ENCODE data around the gene AHI1.
A peak's percentile ranks its signal among the peaks of the same experiment; 100 is the strongest.

AHI1 gene

DNA sequence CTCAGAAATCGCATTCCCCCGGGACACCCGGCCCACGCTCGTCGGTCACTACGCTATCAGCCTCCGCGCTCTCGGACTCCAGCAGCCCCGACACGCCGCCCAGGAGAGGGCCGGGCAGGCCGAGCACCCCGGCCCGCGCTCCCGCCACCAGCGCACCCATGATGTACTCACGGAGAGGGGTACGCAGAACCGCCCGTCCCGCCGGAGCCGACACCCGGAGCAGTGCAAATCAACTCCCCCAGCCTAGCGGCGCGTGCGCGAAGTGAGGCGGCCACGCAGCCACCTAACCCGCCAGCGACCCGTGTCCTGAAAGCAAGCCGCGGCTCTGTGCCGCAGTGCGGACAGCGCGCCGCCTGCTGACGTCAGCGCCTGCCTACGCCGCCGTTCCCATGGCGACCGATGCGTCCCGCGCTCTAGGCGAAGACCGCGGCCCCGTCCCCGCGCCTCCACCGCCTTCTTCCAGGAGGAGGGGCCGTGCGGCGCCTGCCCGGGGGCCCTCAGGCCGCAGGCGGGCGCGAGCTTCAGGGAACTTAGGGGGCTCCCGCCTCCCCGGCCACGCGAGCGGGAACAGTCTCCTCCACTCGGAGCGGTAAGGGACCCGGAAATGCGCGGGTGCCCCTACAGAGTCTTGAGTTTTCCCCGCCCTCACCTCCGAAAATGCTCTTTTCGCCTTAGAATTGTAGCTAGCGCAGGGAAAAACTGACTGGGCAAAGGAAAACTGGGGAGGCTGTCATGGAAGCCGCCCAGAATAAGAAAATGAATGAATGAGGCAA lies at the start of gene AHI1:
AHI1 (minus strand) TSS at position 329 of the 773 bp plus-strand sequence. CDS start 5,503 bp downstream, outside the sequence.
- peak; percentile 86 for DNase-seq (ENCODE audit: low read depth)

- no peak for DNase-seq (ENCODE audit: low read depth)
Measured at GRCh38 chr6:135546680-135547418, 49.3 kb upstream of the AHI1 start.

DNA sequence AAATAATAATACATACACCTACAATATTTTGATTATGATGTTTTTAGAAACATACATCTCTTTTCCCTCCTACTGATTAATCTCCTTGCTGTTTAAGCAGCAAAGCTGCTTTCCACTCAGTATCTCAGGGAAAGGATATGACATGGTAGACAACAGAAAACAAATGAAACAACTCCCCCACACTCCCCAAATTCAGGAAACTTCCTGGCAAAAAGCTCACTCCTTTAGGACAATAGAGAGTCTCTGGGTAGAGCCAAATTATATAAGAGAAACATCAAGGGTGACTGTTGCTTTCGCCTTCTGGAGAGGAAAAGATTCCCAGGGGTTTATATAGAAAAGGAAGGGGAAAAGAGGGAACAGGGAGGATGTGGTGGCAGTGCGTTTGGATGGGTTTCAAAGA lies 48.7 kb upstream of the AHI1 start:
- no peak for DNase-seq (ENCODE audit: low read depth)

DNA sequence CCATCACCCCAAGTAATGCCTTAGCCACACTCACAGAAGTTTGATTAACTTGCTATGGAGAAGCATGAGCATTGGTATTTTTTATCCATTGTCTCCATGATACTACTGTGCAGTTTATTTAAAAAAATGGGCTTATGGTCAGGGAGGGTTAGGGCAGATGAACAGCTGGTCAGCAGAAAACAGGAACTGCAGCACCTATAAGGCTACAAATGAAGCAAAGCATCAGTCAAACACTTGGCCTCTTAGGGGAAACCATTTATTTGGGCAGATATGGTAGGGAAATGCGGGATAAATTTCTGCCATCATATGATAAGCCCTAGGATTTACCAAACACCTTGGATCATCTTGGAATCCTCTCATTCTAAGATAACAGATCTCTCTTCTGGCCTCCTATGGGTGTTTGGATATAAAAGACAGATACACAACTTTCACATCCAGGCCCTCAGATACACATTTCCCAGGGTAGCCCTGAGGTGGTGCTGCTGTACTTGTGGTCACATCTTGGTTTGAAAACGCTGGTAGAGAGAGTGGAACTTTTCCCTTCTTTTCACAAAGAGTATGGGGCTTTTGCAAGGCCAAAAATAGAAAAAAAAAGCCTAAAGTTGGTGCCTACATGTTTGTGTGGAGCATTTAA lies 42.8 kb upstream of the AHI1 start:
- DNase-seq (ENCODE audit: low read depth) = no peak

DNA sequence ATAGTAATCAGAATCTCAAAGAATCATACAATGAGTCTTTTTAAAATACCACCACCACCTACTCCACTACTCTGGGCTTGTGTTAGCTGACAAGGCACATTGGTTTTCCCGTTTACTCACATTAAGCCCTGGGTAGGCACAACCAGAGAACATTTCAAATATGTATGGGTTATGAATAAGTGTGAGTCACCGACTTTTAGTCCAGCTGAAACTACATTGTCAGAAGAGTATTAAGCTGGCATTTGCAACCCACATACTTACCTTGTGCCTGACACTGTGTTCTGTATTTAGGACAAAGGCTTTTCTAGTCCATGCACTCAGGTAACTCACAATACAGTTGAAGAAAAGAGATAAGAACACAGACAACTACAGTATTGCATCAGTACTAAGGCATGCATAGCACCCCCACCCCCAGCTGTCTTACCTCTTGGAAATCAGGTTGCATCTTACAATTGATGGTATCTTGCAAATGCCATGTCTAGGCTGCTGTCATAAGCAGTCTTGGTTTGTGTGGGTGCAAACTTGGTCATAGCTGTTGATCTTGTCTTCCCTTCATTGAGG lies 40.3 kb upstream of the AHI1 start:
- peak; percentile 6 for DNase-seq (ENCODE audit: low read depth)

GRCh38 chr6:135535989-135536414 lies 38.5 kb upstream of the AHI1 start:
- DNase-seq (ENCODE audit: low read depth) = no peak

DNA sequence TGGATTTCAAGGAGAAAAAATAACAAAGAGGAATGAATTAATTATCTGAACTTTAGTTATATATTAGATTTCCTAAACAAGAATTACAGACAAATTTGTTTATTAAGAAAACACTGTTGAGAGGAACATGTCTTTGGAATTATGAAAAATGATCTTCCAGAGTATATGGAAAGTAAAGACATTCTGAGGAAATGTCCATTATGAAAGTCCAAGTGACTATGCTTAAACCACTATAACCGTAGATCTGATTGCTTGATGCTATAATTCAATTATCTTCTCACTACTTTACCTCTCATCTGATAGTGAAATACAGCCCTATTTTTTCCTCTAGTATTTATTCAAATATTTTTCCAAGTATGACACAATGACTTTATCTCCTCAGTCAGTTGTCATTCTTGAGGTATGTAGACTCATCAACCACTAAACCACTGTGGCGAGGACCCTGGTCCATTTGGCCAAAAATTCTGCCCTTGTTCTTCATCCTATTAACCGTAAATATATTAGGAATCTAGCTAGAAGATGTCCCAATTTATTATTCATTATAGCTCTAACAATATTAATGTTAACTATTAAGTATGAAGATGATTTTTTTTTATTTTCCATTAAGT lies 37.3 kb upstream of the AHI1 start:
- DNase-seq (ENCODE audit: low read depth) = no peak

- DNase-seq (ENCODE audit: low read depth) = no peak
Measured at GRCh38 chr6:135532559-135532958, 35.0 kb upstream of the AHI1 start.

GRCh38 chr6:135531954-135532490 lies 34.5 kb upstream of the AHI1 start:
- DNase-seq (ENCODE audit: low read depth) = no peak

DNA sequence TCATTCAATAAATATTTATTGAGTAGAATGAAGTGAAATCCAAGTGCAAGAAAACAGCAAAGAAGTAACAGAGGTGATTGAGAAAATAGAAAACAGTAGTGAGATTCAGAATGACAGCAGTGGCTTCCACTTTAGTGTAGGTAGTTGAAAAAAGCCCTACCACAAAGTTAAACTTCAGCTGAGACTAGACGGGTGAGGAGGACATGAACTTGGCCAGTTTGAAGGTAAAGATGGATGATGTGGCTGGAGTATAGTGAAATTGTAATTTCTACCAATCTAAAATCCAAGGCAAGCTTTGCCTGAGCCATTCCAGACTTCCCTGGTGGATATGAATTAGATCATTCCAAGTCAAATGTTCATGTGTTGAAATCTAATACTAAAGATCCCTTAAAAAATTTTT lies 32.6 kb upstream of the AHI1 start:
- DNase-seq (ENCODE audit: low read depth) = no peak

- no peak for DNase-seq (ENCODE audit: low read depth)
Measured at GRCh38 chr6:135527960-135528249, 30.4 kb upstream of the AHI1 start.

GRCh38 chr6:135527116-135527959 lies 29.8 kb upstream of the AHI1 start:
- DNase-seq (ENCODE audit: low read depth) = no peak

DNA sequence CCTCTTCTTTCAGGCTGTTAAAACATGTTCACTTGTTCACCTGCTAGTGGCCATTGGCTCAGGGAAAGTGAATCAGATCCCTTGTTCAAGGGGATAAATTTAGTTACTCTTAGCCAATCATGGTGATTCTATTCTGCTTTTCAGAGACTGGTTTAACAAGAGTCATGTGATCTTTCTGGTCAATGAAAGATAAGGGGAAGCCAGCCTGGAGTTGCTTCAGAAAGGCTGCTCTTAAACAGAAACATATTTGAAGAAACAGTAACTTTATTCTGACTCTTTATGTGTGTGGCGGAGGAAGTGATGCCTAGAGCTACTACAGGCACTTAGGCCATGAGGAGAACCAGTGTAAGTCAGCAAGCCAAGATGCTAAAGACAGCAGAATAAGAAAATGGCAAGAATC lies 28.1 kb upstream of the AHI1 start:
- DNase-seq (ENCODE audit: low read depth) = no peak

GRCh38 chr6:135522965-135523692 lies 25.6 kb upstream of the AHI1 start:
- no peak for DNase-seq (ENCODE audit: low read depth)

DNA sequence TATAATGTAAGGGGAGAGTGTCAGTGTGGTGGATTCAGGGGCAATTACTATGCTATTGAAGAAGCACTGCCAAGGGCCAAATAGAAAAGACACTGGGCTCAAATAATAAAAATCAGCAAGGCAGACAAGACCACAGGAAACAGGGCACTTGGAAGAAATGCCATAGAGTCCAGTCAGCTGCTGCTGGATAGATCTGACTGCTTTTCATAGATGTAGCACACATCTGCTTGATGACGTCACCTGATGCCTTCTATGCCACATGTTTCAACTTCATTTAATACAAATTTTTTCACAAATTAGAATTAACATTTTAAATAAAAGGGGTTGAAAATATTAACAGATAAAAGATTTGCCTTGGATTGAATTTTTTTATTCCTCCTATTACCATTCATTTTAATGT lies 23.9 kb upstream of the AHI1 start:
- no peak for DNase-seq (ENCODE audit: low read depth)

- DNase-seq (ENCODE audit: low read depth) = no peak
Measured at GRCh38 chr6:135520781-135521180, 23.2 kb upstream of the AHI1 start.

DNA sequence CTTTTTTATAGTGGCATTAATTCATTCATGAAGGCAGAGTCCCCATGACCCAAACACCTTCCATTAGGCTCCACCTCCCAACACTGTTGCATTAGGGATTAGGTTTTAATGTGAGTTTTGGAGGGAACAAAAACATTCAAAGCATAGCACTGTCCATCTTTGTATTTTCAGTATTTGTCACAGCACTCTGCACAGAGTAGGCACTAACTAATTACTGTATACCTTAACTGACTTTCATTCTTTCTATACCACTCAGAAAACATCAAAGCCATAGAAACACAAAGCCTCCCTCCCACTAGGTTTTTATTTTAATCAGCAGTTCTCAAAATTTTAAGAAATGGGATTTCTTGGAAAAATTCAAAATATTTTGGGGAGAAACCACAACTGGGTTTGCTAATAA lies 21.8 kb upstream of the AHI1 start:
- no peak for DNase-seq (ENCODE audit: low read depth)

DNA sequence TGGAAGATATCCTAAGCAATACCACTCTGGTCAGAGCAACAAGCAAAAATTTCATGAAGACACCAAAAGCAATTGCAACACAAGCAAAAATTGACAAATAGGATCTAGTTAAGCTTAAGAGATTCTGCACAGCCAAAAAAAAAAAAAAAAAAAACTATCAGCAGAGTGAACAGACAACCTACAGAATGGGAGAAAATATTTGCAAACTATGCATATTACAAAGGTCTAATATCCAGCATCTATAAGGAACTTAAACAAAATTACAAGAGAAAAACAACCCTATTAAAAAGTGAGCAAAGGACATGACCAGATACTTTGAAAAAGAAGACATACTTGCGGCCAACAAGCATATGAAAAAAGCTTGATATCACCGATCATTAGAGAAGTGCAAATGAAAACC lies 20.0 kb upstream of the AHI1 start:
- DNase-seq (ENCODE audit: low read depth) = no peak

- no peak for DNase-seq (ENCODE audit: low read depth)
Measured at GRCh38 chr6:135514706-135515105, 17.2 kb upstream of the AHI1 start.

- DNase-seq (ENCODE audit: low read depth) = no peak
Measured at GRCh38 chr6:135506270-135506997, 8.9 kb upstream of the AHI1 start.

All from stimulated activated CD8-positive, alpha-beta memory T cell treated with anti-CD3 and anti-CD28 coated beads, Interleukin-12 subunit alpha, Interleukin-12 subunit beta, amount 100 ng/mL, for 4 hours (primary cell).